HK-2 (cell line): ENCODE results near the gene PKN2.
A peak's percentile ranks its signal among the peaks of the same experiment; 100 is the strongest.

ENCODE experiments used
- DNase-seq: peaks from one replicate; pipeline ENCODE4 v3.0.0-alpha.2; 2018; ENCODE audit not compliant: unreplicated experiment

Gene PKN2

GRCh38 chr1:88731475-88732269 lies 47.6 kb downstream of the PKN2 start:
- no peak for DNase-seq

DNA sequence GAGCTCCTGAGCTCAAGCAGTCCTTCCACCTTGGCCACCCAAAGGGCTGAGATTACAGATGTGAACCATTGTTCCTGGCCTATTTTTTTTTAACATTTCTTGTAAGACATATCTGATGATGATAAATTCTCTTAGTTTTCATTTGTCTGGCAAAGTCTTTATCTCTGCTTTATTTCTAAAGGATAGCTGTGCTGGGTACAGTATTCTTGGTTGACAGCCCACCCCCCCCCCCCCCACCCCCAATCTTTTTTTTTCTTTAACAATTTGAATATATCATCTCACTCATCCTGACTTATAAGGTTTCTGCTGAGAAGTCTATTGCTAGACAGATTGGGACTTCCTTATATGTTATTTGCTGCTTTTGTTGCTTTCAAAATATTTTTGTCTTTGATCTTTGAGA lies 51.3 kb downstream of the PKN2 start:
- no peak for DNase-seq

DNA sequence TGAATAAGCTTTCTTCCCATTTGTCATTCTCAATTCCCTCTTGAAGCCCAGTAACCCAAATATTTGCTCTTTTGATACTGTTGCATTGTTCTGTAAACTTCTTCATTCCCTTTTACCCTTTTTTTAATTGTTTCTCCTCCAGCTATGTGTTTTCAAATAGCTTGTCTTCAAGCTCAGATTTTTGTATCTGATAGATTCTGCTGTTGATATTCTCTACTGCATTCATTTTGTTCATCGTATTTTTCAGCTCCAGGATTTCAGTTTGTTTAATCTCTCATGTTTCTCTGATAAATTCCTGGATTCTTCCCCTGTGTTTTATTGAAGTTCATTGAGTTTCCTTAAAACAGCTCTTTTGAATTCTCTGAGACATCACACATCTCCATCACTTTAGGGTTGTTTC lies 51.8 kb downstream of the PKN2 start:
- no peak for DNase-seq

DNA sequence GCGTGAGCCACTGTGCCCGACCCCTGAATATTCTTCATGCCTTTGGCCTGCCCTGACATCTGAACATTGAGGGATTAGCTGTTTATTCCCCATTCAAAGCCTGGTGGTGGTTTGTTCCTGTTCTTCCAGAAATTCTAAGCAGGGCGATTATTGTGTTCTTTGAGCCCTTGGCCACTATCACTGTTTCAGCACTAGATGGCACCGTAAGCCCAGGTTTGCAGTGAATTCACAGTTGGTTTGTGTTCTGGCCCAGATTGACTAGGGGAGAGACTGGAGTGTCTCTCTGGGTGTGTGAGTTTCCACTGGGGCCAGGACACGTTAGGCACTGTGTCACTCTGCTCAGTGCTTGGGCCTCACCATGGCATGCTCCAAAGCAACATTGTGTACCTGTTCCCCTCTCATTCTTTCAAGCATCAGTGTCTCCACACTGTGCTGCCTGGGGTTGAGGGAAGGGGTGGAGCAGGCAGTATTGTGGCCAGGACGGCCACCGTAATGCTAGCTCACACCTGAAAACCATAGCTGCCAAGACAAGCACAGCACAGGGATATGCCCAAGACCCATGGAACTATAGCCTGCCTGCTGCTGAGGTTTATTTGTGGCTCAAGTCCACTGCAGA lies 52.7 kb downstream of the PKN2 start:
- DNase-seq, result peak; percentile 25

GRCh38 chr1:88737338-88737927 lies 53.4 kb downstream of the PKN2 start:
- no peak for DNase-seq

- DNase-seq, result no peak
These were observed 56.7 kb downstream of the PKN2 start for GRCh38 chr1:88740784-88741183.

DNA sequence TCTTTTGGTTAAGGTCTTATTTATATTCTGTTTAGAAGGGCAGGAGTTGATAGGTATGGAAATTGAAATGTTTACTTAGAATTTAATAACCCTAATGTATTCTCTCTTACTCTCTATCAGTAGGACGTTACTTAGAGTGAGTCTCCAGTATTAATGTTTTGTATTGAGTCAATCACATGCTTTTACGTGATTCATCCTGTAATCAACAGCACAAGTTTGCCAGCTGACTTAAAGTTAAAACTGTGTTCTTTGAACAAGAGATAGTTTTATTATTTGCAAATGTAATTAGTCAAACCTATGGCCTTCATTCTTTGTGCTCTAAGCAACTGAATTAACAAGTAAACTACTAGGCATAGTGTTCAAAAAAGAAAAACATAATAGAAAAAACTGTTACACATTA lies 57.3 kb downstream of the PKN2 start:
- no peak for DNase-seq

- DNase-seq, result no peak
These were observed 58.5 kb downstream of the PKN2 start for GRCh38 chr1:88742531-88742930.

DNA sequence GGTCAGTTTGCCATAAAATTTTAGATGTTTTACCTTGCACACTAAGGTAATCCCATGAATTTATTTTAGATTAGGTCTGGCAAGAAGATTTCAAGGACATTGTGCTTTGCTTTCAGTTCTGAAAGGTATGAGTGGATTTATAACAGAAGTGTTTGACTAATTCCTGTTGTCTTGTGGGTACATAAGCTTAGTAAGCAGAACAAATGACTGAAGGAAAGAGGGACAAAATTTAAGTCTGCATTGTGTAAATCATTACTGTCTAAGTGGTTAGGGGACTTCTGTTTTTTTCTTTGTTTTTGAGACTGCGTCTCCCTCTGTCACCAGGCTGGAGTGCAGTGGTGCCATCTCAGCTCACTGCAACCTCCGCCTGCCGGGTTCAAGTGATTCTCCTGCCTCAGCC lies 60.1 kb downstream of the PKN2 start:
- no peak for DNase-seq

- no peak for DNase-seq
These were observed 62.8 kb downstream of the PKN2 start for GRCh38 chr1:88746916-88747315.

DNA sequence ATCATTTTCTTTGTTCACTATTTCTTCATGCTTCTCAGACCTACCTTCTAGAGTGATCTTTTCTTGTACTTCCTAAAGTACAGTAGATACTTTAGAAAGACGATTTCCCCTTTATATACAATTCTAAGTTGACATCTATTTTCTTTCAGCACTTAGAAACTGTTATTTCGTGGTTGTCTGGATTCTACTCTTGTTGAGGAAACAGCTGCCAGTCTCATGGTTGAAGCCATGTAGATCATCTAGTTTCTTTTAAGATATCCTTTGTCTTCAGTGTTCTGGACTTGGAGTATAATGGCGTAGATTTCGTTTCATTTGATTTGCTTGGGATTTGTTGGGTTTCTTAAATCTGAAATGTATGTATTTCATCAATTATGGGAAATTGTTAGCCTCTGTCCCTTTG lies 67.6 kb downstream of the PKN2 start:
- DNase-seq, result no peak

DNA sequence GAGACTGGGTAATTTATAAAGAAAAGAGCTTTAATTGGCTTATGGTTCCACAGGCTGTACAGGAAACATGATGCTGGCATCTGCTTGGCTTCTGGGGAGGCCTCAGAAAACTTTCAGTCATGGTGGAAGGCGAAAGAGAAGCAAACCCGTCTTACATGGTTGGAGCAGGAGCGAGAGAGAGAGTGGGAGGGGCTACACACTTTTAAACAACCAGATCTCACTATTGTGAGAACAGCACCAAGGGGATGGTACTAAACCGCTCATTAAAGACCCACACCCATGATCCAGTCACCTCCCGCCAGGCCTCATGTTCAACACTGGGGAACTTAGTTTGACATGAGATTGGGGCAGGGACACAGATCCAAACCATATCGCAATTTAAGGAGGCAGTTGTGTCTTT lies 69.4 kb downstream of the PKN2 start:
- DNase-seq, result no peak

- DNase-seq, result no peak
These were observed 79.8 kb downstream of the PKN2 start for GRCh38 chr1:88763649-88764406.

DNA sequence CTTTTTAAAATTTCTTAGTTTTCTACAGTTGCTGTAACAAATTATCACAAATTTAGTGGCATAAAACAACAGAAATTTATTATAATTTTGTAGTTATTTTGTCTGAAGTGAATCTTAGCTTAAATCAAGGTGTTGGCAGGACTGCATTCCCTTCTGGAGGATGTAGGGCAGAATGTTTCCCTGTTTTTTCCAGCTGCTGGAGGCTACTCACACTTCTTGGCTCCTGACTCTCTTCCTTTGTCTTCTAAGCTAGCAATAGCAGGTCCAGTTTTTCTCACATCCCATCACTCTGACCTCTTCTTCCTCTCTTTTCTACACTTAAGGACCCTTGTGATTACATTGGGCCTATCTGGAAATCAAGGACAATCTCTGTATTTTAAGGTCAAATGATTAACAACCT lies 84.1 kb downstream of the PKN2 start:
- DNase-seq, result no peak

DNA sequence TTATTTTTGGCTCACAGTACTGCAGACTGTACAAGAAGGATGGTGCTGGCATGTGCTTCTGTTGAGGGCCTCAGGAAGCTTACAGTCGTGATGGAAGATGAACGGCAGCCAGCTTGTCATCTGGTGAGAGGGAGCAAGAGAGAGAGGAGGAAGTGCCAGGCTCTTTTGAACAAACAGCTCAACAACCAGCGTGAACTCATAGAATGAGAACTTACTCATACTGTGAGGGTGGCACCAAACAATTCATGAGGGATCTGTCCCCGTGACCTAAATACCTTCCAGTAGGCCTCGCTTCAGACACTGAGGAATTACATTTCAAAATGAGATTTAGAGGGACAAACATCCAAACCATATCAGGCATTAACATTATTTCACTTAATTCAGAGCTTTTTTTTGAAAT lies 84.7 kb downstream of the PKN2 start:
- no peak for DNase-seq

- DNase-seq, result peak; percentile 41
These were observed 89.6 kb downstream of the PKN2 start for GRCh38 chr1:88773540-88774150.

GRCh38 chr1:88774151-88774556 lies 90.1 kb downstream of the PKN2 start:
- peak; percentile 44 for DNase-seq

DNA sequence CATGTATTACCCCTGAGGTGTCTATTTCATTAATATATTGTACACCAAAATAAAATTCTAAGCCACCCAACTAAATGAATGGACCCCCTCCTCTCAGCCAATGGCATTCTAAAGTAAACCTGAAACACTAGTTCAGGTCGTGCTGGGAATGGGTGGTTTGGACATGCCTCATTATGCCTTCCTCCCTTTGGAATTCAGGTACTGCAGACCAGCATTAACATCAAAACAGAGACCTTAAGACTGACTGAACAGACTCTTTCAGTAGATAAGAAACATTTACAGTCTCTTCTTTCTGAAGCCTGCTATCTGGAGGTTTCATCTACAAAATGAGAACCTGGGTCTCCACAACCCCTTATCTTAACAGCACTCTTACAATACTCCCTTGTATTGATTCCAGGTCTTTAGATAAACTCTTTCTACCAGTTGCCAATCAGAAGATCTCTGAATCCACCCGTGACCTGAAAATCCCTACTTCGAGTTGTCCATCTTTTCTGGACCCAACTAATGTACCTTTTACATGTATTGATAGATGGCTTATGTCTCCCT lies 93.6 kb downstream of the PKN2 start:
- DNase-seq, result no peak

GRCh38 chr1:88779880-88780279 lies 95.8 kb downstream of the PKN2 start:
- no peak for DNase-seq

DNA sequence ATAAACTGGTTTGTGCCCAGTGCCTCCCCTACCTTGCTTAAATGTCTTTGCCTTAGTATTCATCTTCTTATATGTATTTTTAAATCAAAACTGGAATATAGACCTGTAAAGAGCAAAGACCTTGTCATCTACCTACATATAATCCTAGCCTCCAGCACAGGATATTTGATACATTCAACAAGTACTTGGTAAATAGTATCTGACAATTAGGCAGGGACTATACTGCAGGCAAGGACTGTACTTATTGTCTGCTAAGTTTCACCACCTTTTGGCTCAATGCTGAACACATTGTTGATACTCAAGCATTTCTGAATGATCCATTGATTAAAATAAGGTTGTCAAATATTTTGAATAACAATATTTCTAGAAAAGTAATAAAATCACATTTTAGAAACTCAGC lies 96.4 kb downstream of the PKN2 start:
- DNase-seq, result no peak

DNA sequence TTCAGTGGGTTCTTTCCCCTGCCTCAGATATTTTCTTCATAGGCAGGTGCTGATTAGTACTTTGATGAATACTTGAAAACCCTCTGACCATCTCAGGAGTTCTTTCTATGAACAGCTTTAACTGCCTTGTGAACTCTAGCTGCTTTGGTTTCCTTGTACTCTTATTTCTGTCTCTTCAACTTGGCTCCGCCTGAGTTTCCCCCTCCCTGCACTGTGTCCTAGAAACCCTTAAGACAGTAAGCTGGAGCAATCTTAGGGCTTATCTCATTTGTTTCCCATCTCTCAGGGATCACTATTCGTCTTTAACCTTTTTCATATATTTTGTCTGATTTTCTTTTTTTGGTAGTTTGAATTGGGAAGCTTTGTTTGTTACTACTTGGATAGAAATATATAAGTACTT lies 99.1 kb downstream of the PKN2 start:
- DNase-seq, result no peak

- no peak for DNase-seq
These were observed 100.5 kb downstream of the PKN2 start for GRCh38 chr1:88784551-88784950.
